ENCODE results near the gene FANCM.
"Not testable (repeated sequence)": the region's sequence is repeated elsewhere in the genome, so short reads cannot be mapped to it uniquely, and the experiment has no call there.

Gene FANCM

DNA sequence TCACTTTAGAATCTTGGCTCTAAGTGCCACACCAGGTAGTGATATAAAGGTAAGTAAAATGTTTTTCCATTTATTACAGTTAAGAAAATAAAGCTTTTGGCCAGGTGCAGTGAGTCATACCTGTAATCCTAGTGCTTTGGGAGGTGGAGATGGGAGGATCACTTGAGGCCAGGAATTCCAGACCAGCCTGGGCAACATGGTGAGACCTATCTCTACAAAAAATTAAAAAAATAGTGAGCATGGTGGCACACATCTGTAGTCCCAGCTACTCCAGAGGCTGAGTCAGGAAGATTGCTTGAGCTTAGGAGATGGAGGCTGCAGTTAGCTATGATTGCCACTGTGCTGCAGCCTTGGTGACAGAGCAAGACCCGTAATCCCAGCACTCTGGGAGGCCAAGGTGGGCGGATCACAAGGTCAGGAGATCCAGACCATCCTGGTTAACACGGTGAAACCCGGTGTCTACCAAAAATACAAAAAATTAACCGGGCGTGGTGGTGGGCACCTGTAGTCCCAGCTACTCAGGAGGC, 5.0 kb downstream of the FANCM start:
- no peak for DNase-seq (ENCODE audit: low read depth)

DNA sequence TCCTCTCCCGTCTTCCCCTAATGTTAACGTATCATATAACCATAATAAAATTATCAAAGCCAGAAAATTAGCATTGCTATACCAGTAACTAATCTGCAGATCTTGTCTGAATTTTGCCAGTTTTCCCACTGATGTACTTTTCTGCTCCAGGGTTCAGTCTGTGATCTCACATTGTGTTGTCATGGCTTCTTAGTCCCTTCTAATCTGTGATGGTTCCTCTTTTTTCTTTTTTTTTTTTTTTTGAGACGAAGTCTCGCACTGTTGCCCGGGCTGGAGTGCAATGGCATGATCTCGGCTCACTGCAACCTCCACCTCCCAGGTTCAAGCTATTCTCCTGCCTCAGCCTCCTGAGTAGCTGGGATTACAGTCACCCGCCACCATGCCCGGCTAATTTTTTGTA, 6.4 kb downstream of the FANCM start:
- DNase-seq (ENCODE audit: low read depth), result not testable (repeated sequence)

GRCh38 chr14:45144658-45145057, 8.9 kb downstream of the FANCM start:
- DNase-seq (ENCODE audit: low read depth), result no peak

- DNase-seq (ENCODE audit: low read depth), result no peak
Observed at GRCh38 chr14:45145214-45145613, 9.5 kb downstream of the FANCM start.

GRCh38 chr14:45149602-45150001, 13.9 kb downstream of the FANCM start:
- no peak for DNase-seq (ENCODE audit: low read depth)

DNA sequence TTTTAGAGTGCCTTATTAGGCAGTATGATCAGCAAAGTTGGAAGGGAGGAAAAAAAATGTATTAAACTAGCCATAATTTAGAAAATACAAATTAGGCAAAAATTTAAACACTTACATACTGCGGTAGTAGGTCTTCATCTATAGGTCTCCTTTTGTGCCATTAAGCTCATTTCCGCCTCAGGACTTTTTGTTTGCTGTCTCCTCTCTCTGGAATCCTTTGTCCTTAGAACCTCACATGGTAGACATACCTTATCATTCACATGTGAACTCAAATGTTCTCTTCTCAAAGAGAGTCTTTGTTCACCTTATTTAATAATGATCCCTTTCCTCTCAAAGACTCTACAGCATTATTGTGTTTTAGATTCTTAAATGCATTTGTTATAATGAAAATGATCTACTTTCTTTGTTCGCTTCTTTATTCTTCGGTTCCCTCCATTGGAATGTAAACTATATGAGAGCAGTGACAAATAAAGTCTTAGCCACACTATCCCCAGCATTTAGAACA, 14.7 kb downstream of the FANCM start:
- no peak for DNase-seq (ENCODE audit: low read depth)

DNA sequence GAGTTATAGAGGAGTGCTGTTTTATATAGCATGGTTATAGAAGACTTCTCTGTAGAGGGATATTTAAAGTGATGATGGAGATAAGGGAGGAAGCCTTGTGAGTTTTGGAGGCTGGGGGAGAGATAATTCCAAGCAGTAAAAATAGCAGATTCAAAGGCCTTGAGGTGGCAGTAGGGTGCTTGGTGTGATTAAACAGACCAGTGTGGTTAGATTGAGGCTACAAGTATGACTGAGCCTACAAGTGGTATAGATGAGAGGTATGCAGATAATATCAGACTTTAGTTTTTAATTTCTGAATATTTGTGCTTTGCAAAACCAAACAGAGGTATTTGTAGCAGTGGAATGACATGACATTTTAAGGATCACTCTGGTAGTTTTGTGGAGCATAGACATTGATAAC, 20.3 kb downstream of the FANCM start:
- no peak for DNase-seq (ENCODE audit: low read depth)

GRCh38 chr14:45169906-45170305, 34.2 kb downstream of the FANCM start:
- no peak for DNase-seq (ENCODE audit: low read depth)

- peak; percentile 79 for DNase-seq (ENCODE audit: low read depth)
Observed at GRCh38 chr14:45177076-45177475, 41.3 kb downstream of the FANCM start.

DNA sequence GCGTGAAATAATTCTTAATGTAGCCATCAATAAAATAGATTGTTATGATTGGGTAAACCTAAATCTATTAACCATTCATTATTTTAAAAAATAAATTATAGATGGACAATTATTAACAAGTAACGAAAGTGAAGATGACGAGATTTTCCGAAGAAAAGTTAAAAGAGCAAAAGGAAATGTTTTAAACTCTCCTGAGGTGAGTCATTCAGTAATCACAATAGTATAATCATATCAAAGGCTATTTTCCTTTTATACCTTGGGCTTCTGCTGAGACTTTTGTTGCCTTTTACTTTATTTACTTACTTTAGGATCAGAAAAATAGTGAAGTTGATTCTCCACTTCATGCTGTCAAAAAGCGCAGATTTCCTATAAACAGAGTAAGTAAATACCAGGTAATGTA, 45.6 kb downstream of the FANCM start:
- no peak for DNase-seq (ENCODE audit: low read depth)

- no peak for DNase-seq (ENCODE audit: low read depth)
Observed at GRCh38 chr14:45181806-45182205, 46.1 kb downstream of the FANCM start.

DNA sequence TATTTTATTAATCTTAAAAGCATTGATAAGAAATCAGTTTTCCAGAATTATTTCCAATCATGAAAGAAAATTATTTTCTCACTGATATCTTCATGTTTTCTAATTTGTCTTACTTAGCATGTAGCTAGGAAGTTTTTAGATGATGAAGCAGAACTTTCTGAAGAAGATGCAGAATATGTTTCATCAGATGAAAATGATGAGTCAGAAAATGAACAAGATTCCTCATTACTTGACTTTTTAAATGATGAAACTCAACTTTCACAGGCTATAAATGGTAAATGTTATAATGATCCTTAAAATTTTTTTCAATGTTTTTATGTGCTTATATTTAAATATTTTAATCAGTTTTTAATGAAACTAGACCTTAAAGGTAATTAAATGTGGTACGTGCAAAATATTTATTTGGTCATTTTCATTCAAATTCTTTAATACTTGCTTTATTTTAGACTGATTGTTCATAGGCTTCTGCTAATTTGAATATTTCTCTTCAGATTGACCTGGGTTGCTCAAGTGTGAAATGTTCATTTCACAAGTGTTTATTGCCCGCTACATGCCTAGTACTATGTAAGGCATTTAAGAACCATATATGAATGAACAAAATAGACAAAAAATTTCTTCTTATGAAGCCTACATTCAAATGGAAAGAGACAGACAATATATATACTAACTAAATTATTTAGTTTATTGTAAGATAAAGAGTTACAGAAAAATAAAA, 49.5 kb downstream of the FANCM start:
- peak; percentile 8 for DNase-seq (ENCODE audit: low read depth)

DNA sequence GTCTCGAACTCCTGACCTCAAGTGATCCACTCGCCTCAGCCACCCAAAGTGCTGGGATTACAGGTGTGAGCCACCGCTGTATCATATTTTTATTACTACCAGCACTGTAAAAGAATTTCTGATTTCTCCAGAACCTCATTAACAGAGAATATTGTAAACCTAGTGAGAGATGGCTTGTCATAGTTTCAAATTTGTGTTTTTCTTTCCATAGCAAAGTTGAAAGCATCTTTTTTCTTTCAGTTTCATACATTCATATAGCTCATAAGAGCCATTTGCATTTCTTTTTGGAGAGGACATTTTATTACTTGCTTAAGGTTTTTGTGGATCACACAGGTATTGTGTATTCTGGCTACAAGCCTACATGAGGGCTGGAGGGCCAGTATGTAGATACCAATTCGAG, 59.2 kb downstream of the FANCM start:
- no peak for DNase-seq (ENCODE audit: low read depth)

DNA sequence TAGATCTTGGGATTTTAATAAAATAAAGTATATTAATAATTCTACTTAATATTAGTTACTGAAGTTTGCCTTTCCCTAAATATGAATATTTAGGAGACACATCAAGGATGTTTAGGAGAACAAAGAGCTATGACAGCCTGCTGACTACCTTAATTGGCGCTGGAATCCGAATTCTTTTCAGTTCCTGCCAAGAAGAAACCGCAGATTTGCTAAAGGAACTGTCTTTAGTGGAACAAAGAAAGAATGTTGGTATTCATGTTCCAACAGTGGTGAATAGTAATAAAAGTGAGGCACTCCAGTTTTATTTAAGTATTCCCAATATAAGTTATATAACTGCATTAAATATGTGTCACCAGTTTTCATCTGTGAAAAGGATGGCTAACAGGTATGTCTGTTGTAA, 62.8 kb downstream of the FANCM start:
- DNase-seq (ENCODE audit: low read depth), result no peak

GRCh38 chr14:45199230-45199629, 63.5 kb downstream of the FANCM start:
- DNase-seq (ENCODE audit: low read depth), result no peak

- no peak for DNase-seq (ENCODE audit: low read depth)
Observed at GRCh38 chr14:45201905-45202304, 66.2 kb downstream of the FANCM start.

DNA sequence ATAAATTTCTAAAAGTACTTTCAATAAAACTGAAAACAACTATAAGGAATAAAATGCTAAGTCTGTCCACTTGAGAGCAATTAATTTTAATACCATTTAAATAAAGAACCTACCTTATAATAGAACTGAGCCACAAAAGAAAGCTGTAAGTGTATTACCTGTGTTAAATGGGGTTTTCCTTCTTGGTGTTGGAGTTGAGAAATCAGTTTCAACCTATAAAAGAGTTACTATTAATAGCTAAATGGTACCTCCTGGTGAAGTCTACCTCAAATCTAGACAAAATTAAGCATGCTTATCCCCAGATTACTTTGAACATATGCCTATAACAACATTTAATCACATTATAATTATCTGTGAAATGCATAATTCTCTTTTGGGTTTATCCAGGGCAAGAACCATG, 68.5 kb downstream of the FANCM start:
- DNase-seq (ENCODE audit: low read depth), result no peak

- DNase-seq (ENCODE audit: low read depth), result no peak
Observed at GRCh38 chr14:45210159-45210558, 74.4 kb downstream of the FANCM start.

DNA sequence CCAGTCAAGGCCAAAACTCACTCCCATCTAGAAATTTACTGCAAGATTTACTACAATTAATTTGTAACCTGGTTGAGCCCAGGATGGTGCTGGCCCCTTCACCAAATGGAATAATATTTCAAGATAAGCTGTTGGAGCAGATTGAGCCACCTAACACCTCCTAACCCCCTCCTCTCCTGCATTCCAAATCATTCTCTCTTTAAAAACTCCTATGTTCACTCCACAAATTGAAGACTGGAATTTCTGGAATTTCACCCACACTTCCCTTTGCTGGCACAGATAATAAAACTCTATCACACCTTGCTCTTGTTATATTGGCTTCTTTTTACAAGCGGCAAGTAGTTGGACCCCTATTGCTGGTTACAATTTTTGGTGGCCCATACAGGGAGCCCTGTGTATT, 75.6 kb downstream of the FANCM start:
- DNase-seq (ENCODE audit: low read depth), result no peak

GRCh38 chr14:45212231-45212630, 76.5 kb downstream of the FANCM start:
- DNase-seq (ENCODE audit: low read depth), result no peak

GRCh38 chr14:45213716-45214115, 78.0 kb downstream of the FANCM start:
- DNase-seq (ENCODE audit: low read depth), result not testable (repeated sequence)

DNA sequence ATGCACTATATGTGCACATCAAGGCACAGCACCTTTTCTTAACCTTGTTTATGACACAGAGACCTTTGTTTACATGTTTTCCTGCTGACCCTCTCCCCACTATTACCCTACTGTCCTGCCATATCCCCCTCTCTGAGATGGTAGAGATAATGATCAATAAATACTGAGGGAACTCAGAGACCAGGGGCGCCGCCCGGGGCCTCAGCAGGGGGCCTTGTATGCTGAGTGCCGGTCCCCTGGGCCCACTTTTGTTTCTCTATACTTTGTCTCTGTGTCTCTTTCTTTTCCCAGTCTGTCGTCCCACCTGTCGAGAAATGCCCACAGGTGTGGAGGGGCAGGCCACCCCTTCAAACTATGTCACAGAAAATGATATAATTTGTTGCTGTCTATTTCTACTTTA, 78.6 kb downstream of the FANCM start:
- not testable (repeated sequence) for DNase-seq (ENCODE audit: low read depth)

GRCh38 chr14:45222485-45223262, 86.9 kb downstream of the FANCM start:
- DNase-seq (ENCODE audit: low read depth), result no peak
